A549 treated with CpdA at 1 μM for 4 hours (cell line): ENCODE data around the gene HASPIN. TPM values are rescaled to one million over a fixed set of nuclear protein-coding genes. Genes with fewer than 3 reads are reported as not detected.

Experiments
- total RNA-seq: library from RNA; stranded (reverse); fragments of 200-300 nt; extraction: Qiagen RNA extraction; gene quantifications from 5 replicates; pipeline ENCODE4 v1.2.3, GENCODE V29; 2022; ENCODE audit warnings: low read depth

The HASPIN gene
- total RNA-seq: 13.5 to 15.9 TPM (median 14.0 TPM) in 5 replicates

DNA sequence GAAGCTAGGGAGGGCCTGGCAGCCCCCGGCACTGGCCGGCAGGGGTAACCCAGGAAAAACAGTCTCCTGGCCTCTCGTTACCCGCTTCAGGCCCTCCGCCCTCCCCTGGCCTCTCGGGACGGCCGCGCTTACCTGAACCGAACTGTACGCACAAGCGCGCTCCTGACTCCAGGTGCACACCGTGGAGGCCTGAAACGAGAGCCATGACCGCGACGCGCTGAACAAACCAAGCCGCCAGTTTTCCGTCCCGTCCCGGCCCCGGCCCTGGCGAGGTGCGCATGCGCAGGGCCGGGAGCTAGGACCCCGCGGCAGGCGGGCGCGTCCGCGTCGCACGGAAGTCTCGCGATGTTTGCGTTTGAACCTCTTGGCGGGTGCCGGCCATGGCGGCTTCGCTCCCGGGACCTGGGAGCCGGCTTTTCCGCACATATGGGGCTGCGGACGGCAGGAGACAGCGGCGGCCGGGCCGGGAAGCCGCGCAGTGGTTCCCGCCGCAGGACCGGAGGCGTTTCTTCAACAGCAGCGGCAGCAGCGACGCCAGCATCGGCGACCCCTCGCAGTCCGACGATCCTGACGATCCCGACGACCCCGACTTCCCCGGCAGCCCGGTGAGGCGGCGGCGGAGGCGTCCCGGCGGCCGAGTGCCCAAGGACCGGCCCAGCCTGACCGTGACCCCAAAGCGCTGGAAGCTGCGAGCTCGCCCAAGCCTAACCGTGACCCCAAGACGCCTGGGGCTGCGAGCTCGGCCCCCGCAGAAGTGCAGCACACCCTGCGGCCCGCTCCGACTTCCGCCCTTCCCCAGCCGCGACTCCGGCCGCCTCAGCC is at the start of gene HASPIN:
TSS of gene HASPIN (plus strand) at position 348 of the 822 bp plus-strand sequence. CDS start at position 381, 33 bp downstream.

GRCh38 chr17:3695723-3696411 is 27.8 kb upstream of the HASPIN start, which contains the start of gene P2RX5:
TSS of gene P2RX5 (minus strand) at chr17:3696155. CDS start at chr17:3696005, 150 bp downstream.

Other genes starting within 250 kb of the HASPIN start
- not detected in 5 replicates for gene ASPA, start 247.9 kb upstream of the HASPIN start, total RNA-seq
- 0.36 to 0.67 TPM (median 0.41 TPM) in 5 replicates for gene TRPV3, start 166.1 kb upstream of the HASPIN start, total RNA-seq
- 4.0 to 5.2 TPM (median 4.2 TPM) in 5 replicates for gene TRPV1, start 114.5 kb upstream of the HASPIN start, total RNA-seq
- gene SHPK, start 87.7 kb upstream of the HASPIN start, total RNA-seq: 12.9 to 17.0 TPM (median 15.3 TPM) in 5 replicates
- gene CTNS, start 87.1 kb upstream of the HASPIN start, total RNA-seq: 14.1 to 15.9 TPM (median 15.1 TPM) in 5 replicates
- gene TAX1BP3, start 55.3 kb upstream of the HASPIN start, total RNA-seq: 257 to 327 TPM (median 309 TPM) in 5 replicates
- gene EMC6, start 55.1 kb upstream of the HASPIN start, total RNA-seq: 118 to 170 TPM (median 161 TPM) in 5 replicates
- gene P2RX5, start 27.7 kb upstream of the HASPIN start, total RNA-seq: 15.8 to 26.5 TPM (median 23.2 TPM) in 5 replicates
- gene ITGAE, start 77.3 kb downstream of the HASPIN start, total RNA-seq: 88.2 to 98.4 TPM (median 97.4 TPM) in 5 replicates
- gene NCBP3, start 122.3 kb downstream of the HASPIN start, total RNA-seq: 28.5 to 34.7 TPM (median 31.2 TPM) in 5 replicates
- 14.9 to 16.2 TPM (median 15.7 TPM) in 5 replicates for gene CAMKK1, start 169.2 kb downstream of the HASPIN start, total RNA-seq
- gene P2RX1, start 192.6 kb downstream of the HASPIN start, total RNA-seq: 0.03 TPM in 1 of 5 replicates, not detected in the others
- gene ATP2A3, start 240.5 kb downstream of the HASPIN start, total RNA-seq: 3.6 to 5.4 TPM (median 4.3 TPM) in 5 replicates